OCI-LY7 (cell line): ENCODE results near the gene SYT9. TPM values are rescaled to one million over a fixed set of nuclear protein-coding genes. Genes with fewer than 3 reads are reported as not detected.
"Not testable (repeated sequence)": the region's sequence is repeated elsewhere in the genome, so short reads cannot be mapped to it uniquely, and the experiment has no call there.

Experiments
- BruUV-seq: library from RNA; stranded (reverse); fragments of 400-500 nt; replicated peaks from 2 replicates; lab custom pipeline; 2021; lab: Mats Ljungman, UMichigan
- CTCF ChIA-PET: fragments of 300-600 bp; sonication (Branson Sonifier 250); formaldehyde crosslinking; loops from one replicate; lab custom pipeline; 2022; ENCODE audit warnings: antibody characterized with exemption; ENCODE audit not compliant: unreplicated experiment; lab: Charles Lee
- POLR2A ChIA-PET: fragments of 300-600 bp; sonication (Branson Sonifier 250); formaldehyde crosslinking; loops from one replicate; lab custom pipeline; 2022; ENCODE audit warnings: antibody characterized with exemption; lab: Charles Lee
- DNase-seq: peaks from one replicate; pipeline ENCODE4 v3.0.0-alpha.2; 2015; ENCODE audit warnings: low spot score
- H2AFZ ChIP-seq: fragments of 200-600 bp; sonication (generic), shearing (Covaris generic); 2 replicates; pipeline ENCODE4 v1.6.1; 2014; ENCODE audit warnings: mild to moderate bottlenecking, antibody characterized with exemption, low read length, moderate library complexity
- H3K27ac ChIP-seq: fragments of 200-600 bp; sonication (generic); 2 replicates; pipeline ENCODE4 v1.5.1; 2014; ENCODE audit warnings: mixed run types, low read depth, mild to moderate bottlenecking, moderate library complexity, low read length, inconsistent platforms; ENCODE audit not compliant: poor library complexity, severe bottlenecking
- H3K36me3 ChIP-seq: fragments of 200-600 bp; sonication (generic); 2 replicates; pipeline ENCODE4 v1.6.1; 2014; ENCODE audit warnings: mild to moderate bottlenecking, antibody characterized with exemption, low read length, moderate library complexity, mixed read lengths; ENCODE audit not compliant: insufficient read depth
- H3K4me1 ChIP-seq: fragments of 200-600 bp; sonication (generic); 2 replicates; pipeline ENCODE4 v1.5.1; 2014; ENCODE audit warnings: mild to moderate bottlenecking, low read length; ENCODE audit not compliant: insufficient read depth, poor library complexity, severe bottlenecking
- H3K4me2 ChIP-seq: fragments of 200-600 bp; sonication (generic); 2 replicates; pipeline ENCODE4 v1.6.1; 2014; ENCODE audit warnings: mild to moderate bottlenecking, low read length
- H3K4me3 ChIP-seq: fragments of 200-600 bp; sonication (generic); 2 replicates; pipeline ENCODE4 v1.5.1; 2014; ENCODE audit warnings: mild to moderate bottlenecking, low read depth, low read length; ENCODE audit not compliant: poor library complexity, severe bottlenecking
- H3K79me2 ChIP-seq: fragments of 200-600 bp; sonication (generic); 2 replicates; pipeline ENCODE4 v1.6.1; 2016; ENCODE audit warnings: low read depth, mild to moderate bottlenecking, low read length, moderate library complexity, mixed read lengths; ENCODE audit not compliant: insufficient read depth
- H3K9me2 ChIP-seq: fragments of 200-600 bp; sonication (generic); 2 replicates; pipeline ENCODE4 v1.6.1; 2016; ENCODE audit warnings: mild to moderate bottlenecking, low read length, mixed read lengths; ENCODE audit not compliant: insufficient read depth
- H3K9me3 ChIP-seq: fragments of 200-600 bp; sonication (generic); 2 replicates; pipeline ENCODE4 v1.6.1; 2014; ENCODE audit warnings: mild to moderate bottlenecking, mixed run types, low read length, mixed read lengths
- H4K20me1 ChIP-seq: fragments of 200-600 bp; sonication (generic); 2 replicates; pipeline ENCODE4 v1.6.1; 2014; ENCODE audit warnings: mild to moderate bottlenecking, antibody characterized with exemption, low read length, moderate library complexity, mixed read lengths; ENCODE audit not compliant: insufficient read depth
- EZH2phosphoT487 ChIP-seq: fragments of 200-600 bp; sonication (generic); IDR thresholded peaks from 2 replicates; pipeline ENCODE4 v1.6.1; 2018; ENCODE audit warnings: low read depth, borderline replicate concordance, mild to moderate bottlenecking, mixed run types, antibody characterized with exemption, low read length, moderate library complexity, mixed read lengths
- intact Hi-C: fragments of 100-400 bp; cut with micrococcal nuclease; formaldehyde crosslinking; loops from one replicate; pipeline ENCODE4 v1.10.0; 2022; ENCODE audit not compliant: unreplicated experiment
- total RNA-seq, 2 experiments: library from RNA; depleted of rRNA in 1 of 2; stranded (reverse); fragments of >200 nt in 1 of 2; shearing (Covaris generic) in 1 of 2; gene quantifications; 2 replicates each; pipeline ENCODE4 v1.2.3, GENCODE V29; 2014 to 2022
- TF ChIP-seq, protein P1 (sequence below): fragments of 200-600 bp; sonication (generic); conservative IDR thresholded peaks from 2 replicates; pipeline ENCODE4 v1.5.1; 2014; ENCODE audit warnings: mild to moderate bottlenecking, antibody characterized with exemption, low read length, moderate library complexity, mixed read lengths

Gene SYT9
- total RNA-seq, 2 experiments from 2014 or later = 0.19 TPM; not detected in 1

- Histone ChIP-seq H3K9me3 (no peaks in the 10 kb centered on the region), H3K36me3 (no peaks in the 10 kb centered on the region), H3K27ac (no peak overlapping the region), H4K20me1 (no peaks in the 10 kb centered on the region), H3K4me2 (no peak overlapping the region), H2AFZ (no peak overlapping the region), H3K4me1 (no peaks in the 10 kb centered on the region), H3K79me2 (no peaks in the 10 kb centered on the region), H3K4me3 (no peak overlapping the region), H3K9me2 (no peaks in the 10 kb centered on the region)
- CTCF ChIA-PET = no interaction called here
- BruUV-seq = no TSS peak
- DNase-seq = no peak
- POLR2A ChIA-PET = interaction anchor here (0.6 to 0.8 kb wide), 2 partner anchors 516 to 587 kb away, joined by 3 read pairs; no protein-coding TSS in a partner anchor
- intact Hi-C loops = no loop called here
- TF ChIP-seq, protein P1, sequence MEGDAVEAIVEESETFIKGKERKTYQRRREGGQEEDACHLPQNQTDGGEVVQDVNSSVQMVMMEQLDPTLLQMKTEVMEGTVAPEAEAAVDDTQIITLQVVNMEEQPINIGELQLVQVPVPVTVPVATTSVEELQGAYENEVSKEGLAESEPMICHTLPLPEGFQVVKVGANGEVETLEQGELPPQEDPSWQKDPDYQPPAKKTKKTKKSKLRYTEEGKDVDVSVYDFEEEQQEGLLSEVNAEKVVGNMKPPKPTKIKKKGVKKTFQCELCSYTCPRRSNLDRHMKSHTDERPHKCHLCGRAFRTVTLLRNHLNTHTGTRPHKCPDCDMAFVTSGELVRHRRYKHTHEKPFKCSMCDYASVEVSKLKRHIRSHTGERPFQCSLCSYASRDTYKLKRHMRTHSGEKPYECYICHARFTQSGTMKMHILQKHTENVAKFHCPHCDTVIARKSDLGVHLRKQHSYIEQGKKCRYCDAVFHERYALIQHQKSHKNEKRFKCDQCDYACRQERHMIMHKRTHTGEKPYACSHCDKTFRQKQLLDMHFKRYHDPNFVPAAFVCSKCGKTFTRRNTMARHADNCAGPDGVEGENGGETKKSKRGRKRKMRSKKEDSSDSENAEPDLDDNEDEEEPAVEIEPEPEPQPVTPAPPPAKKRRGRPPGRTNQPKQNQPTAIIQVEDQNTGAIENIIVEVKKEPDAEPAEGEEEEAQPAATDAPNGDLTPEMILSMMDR = no peak
- no peak for TF ChIP-seq EZH2phosphoT487
These were observed 70.1 kb downstream of the SYT9 start for GRCh38 chr11:7321473-7322450.

GRCh38 chr11:7332451-7332850 is 80.7 kb downstream of the SYT9 start:
- TF ChIP-seq EZH2phosphoT487 = no peak
- TF ChIP-seq, protein P1 = no peak
- H4K20me1 ChIP-seq = no peaks in the 10 kb centered on the region
- intact Hi-C loops = no loop called here
- H3K9me2 ChIP-seq = no peaks in the 10 kb centered on the region
- H3K4me3 ChIP-seq = no peak overlapping the region
- H3K36me3 ChIP-seq = no peaks in the 10 kb centered on the region
- no peak for DNase-seq
- ChIA-PET CTCF (no interaction called here), POLR2A (no interaction called here)
- H2AFZ ChIP-seq = no peak overlapping the region
- H3K4me2 ChIP-seq = no peak overlapping the region
- no TSS peak for BruUV-seq
- H3K4me1 ChIP-seq = no peaks in the 10 kb centered on the region
- no peak overlapping the region for H3K27ac ChIP-seq
- H3K9me3 ChIP-seq = no peaks in the 10 kb centered on the region
- H3K79me2 ChIP-seq = no peaks in the 10 kb centered on the region

GRCh38 chr11:7332962-7333361 is 81.3 kb downstream of the SYT9 start:
- intact Hi-C loops = no loop called here
- Histone ChIP-seq H4K20me1 (no peaks in the 10 kb centered on the region), H3K9me3 (no peaks in the 10 kb centered on the region), H3K4me3 (no peak overlapping the region), H3K36me3 (no peaks in the 10 kb centered on the region), H3K9me2 (no peaks in the 10 kb centered on the region), H3K79me2 (no peaks in the 10 kb centered on the region), H3K27ac (no peak overlapping the region), H2AFZ (no peak overlapping the region), H3K4me1 (no peaks in the 10 kb centered on the region), H3K4me2 (no peak overlapping the region)
- DNase-seq = no peak
- TF ChIP-seq, protein P1 = no peak
- ChIA-PET CTCF (no interaction called here), POLR2A (interaction anchor here (0.6 kb wide), 1 partner anchor 54 kb away, joined by 3 read pairs; no protein-coding TSS in a partner anchor)
- no TSS peak for BruUV-seq

DNA sequence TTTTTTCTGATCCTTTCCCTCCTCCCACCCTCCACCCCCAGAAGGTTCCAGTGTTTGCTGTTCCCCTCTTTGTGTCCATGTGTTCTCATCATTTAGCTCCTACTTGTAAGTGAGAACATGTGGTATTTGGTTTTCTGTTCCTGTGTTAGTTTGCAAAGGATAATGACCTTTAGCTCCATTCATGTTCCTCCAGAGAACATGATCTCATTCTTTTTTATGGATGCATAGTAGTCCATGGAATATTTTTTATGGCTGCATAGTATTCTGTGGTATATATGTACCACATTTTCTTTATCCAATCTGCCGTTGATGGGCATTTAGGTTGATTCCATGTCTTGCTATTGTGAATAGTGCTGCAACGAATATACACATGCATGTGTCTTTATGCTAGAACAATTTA is 83.7 kb downstream of the SYT9 start:
- H3K4me2 ChIP-seq = not testable (repeated sequence)

More for the DNA sequence above, 83.7 kb downstream of the SYT9 start:
- H3K9me2 ChIP-seq, H3K4me1 ChIP-seq, H3K4me3 ChIP-seq, H3K27ac ChIP-seq, H3K79me2 ChIP-seq, DNase-seq, CTCF ChIA-PET, intact Hi-C loops, H4K20me1 ChIP-seq, BruUV-seq, H3K9me3 ChIP-seq, H3K36me3 ChIP-seq, H2AFZ ChIP-seq: not testable (repeated sequence)
- POLR2A ChIA-PET = interaction anchor here (0.6 to 0.7 kb wide), 3 partner anchors 36 to 280 kb away, joined by 4 to 9 read pairs (median 4); no protein-coding TSS in a partner anchor
